Measurements from ENCODE around the gene SLC7A7. TPM values are rescaled to one million over a fixed set of nuclear protein-coding genes. Genes with fewer than 3 reads are reported as not detected.
"Not testable (repeated sequence)": the region's sequence is repeated elsewhere in the genome, so short reads cannot be mapped to it uniquely, and the experiment has no call there.

The SLC7A7 gene
- total and polyA plus RNA-seq, 9 donors = 15.8 to 59.3 (median 28.4) TPM

DNA sequence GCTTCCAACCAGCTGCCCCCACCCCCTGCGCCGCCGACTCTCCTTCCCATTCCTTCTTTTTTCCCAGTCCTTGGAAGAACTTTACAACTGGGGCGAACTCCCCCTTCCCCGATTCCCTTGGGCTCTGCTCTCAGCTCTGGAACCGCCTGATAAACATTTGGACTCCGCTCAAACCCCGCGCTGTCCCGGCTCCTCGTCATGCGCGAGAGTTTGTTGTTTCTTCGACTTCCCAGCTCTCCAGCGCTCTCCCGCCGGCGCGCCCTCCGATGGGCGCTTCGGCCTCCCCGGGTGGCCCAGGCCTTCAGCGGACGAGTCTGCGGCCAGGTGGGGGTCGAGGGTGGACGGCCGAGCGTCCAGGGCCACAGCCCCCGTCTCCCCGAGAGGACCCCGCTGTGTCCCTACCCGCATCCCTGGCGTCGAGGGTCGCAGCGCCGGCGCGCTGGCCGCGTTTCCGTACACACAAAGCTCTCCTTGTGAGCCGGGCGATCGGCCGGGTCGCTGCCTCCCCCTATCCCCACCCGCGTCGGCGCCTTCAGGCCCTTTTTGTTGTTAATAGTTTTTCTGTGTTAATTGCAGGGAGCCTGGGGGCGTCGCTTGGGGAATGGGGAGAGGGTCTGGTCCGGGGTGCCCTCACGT is 22.0 kb upstream of the SLC7A7 start:
- Histone ChIP-seq H3K27me3 (ENCODE audit: control insufficient read depth, insufficient read depth, low read length) (no peaks in the 10 kb centered on the region), H3K4me1 (ENCODE audit: control insufficient read depth, insufficient read depth, low read length) (peaks cover 22% of the 10 kb centered on the region), H3K36me3 (ENCODE audit: control insufficient read depth, insufficient read depth, low read length) (peaks cover 43% of the 10 kb centered on the region), H3K27ac (ENCODE audit: low read length) (peak overlapping the region; percentile 88), H3K4me3 (ENCODE audit: low read length) (peak overlapping the region; percentile 84), H3K9me3 (replicated peaks; ENCODE audit: control insufficient read depth, low read depth, low read length) (no peaks in the 10 kb centered on the region)
- peak; percentile 81 for DNase-seq
- under 1% methylated on average over 41 of the region's 57 CpGs for WGBS (ENCODE audit: insufficient coverage)

- peaks cover 39% of the 10 kb centered on the region for H3K36me3 ChIP-seq (ENCODE audit: control insufficient read depth, insufficient read depth, low read length)
- peaks cover 22% of the 10 kb centered on the region for H3K4me1 ChIP-seq (ENCODE audit: control insufficient read depth, insufficient read depth, low read length)
- peak within 1 kb of the TSS; percentile 88 for H3K27ac ChIP-seq (ENCODE audit: low read length)
- peak; percentile 97 for DNase-seq
- peak within 1 kb of the TSS; percentile 84 for H3K4me3 ChIP-seq (ENCODE audit: low read length)
- WGBS (ENCODE audit: insufficient coverage) = 0% methylated on average over 42 of the region's 46 CpGs
- H3K9me3 ChIP-seq (replicated peaks; ENCODE audit: control insufficient read depth, low read depth, low read length) = no peaks in the 10 kb centered on the region
- no peaks in the 10 kb centered on the region for H3K27me3 ChIP-seq (ENCODE audit: control insufficient read depth, insufficient read depth, low read length)
Measured at GRCh38 chr14:22836301-22837113, 21.3 kb upstream of the SLC7A7 start, which contains the start of gene MMP14. TSS of gene MMP14 (plus strand) at chr14:22836585. CDS start at chr14:22836818, 233 bp downstream.

GRCh38 chr14:22835505-22835904 is 20.3 kb upstream of the SLC7A7 start:
- peak overlapping the region; percentile 88 for H3K27ac ChIP-seq (ENCODE audit: low read length)
- H3K4me3 ChIP-seq (ENCODE audit: low read length) = no peak overlapping the region
- DNase-seq = no peak
- H3K36me3 ChIP-seq (ENCODE audit: control insufficient read depth, insufficient read depth, low read length) = peaks cover 31% of the 10 kb centered on the region
- WGBS (ENCODE audit: insufficient coverage) = 72% methylated on average over 2 of the region's 3 CpGs
- no peaks in the 10 kb centered on the region for H3K9me3 ChIP-seq (replicated peaks; ENCODE audit: control insufficient read depth, low read depth, low read length)
- H3K4me1 ChIP-seq (ENCODE audit: control insufficient read depth, insufficient read depth, low read length) = peaks cover 22% of the 10 kb centered on the region
- no peaks in the 10 kb centered on the region for H3K27me3 ChIP-seq (ENCODE audit: control insufficient read depth, insufficient read depth, low read length)

DNA sequence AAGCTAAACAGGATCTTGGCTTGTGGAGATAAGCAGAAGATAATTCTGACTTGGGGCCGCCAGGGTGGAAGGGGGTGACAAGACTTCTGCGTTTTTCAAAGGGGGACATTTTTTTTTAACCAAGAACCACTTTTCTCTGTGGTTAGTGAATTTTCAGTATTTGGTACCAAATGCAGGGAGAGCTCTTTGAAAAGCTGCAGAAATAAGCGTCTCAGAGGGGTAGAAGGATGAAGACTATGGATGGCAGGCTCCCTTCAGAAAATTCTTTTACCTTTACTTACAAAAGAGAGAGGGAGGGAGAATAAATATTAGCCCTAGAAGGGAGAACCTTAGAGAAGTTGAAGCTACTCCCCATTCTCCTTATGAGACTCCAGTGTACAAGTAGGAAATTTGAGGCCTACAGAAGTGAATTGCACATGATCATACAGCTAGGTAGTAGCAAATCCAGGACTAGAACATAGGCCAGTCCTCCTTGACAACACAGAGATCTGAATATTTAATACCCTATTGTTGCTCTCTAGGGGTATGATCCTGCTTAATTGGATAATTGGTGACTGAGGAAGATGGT is 15.3 kb upstream of the SLC7A7 start:
- WGBS (ENCODE audit: insufficient coverage) = no CpG with 5 or more reads among the region's 3 CpGs
- Histone ChIP-seq H3K27ac (ENCODE audit: low read length) (no peak overlapping the region), H3K4me1 (ENCODE audit: control insufficient read depth, insufficient read depth, low read length) (peaks cover 10% of the 10 kb centered on the region), H3K4me3 (ENCODE audit: low read length) (peak overlapping the region; percentile 78), H3K9me3 (replicated peaks; ENCODE audit: control insufficient read depth, low read depth, low read length) (no peaks in the 10 kb centered on the region), H3K27me3 (ENCODE audit: control insufficient read depth, insufficient read depth, low read length) (no peaks in the 10 kb centered on the region), H3K36me3 (ENCODE audit: control insufficient read depth, insufficient read depth, low read length) (peaks cover 22% of the 10 kb centered on the region)
- DNase-seq = no peak

DNA sequence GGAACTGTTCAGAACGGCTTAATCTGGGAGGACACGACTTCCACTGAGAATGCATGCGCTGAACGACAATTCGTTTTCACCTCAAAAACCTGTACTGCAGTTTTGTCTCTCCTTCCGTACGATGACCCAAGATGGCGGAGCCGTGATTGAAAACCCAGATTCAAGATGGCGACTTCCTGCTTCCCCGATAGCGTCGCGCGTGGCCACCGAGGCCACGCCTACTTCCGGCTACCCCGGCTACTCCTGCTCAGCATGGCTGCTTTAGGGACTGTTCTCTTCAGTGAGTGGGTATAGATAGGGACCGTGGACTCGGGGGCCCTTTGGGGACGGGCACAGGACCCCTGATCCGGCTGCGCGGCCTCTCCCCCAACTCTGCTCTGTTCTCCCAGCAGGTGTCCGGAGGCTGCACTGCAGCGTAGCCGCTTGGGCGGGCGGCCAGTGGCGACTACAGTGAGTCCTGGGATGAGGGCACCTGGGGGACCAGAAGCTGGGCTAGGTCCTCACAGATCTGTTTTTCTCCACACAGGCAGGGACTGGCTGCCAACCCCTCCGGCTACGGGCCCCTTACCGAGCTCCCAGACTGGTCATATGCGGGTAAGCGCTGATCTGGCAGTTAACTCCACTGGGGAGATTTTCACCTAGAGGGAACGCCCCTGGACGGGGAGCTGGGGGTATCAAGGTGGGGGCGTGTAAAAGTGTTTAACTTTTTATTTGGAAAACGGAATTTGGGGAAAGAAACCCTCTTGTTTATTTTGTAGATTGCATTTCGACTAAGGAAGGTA is 14.6 kb upstream of the SLC7A7 start, which contains the start of gene MRPL52:
Gene MRPL52 (plus strand): TSS at position 227 of the 782 bp plus-strand sequence. CDS start 26 bp downstream, at position 253.
- H3K9me3 ChIP-seq (replicated peaks; ENCODE audit: control insufficient read depth, low read depth, low read length) = no peaks in the 10 kb centered on the region
- peak; percentile 97 for DNase-seq
- no peaks in the 10 kb centered on the region for H3K27me3 ChIP-seq (ENCODE audit: control insufficient read depth, insufficient read depth, low read length)
- H3K4me1 ChIP-seq (ENCODE audit: control insufficient read depth, insufficient read depth, low read length) = peaks cover 13% of the 10 kb centered on the region
- H3K36me3 ChIP-seq (ENCODE audit: control insufficient read depth, insufficient read depth, low read length) = peaks cover 19% of the 10 kb centered on the region
- WGBS (ENCODE audit: insufficient coverage) = under 1% methylated on average over 36 of the region's 41 CpGs
- H3K27ac ChIP-seq (ENCODE audit: low read length) = peak within 1 kb of the TSS; percentile 79
- peak within 1 kb of the TSS; percentile 78 for H3K4me3 ChIP-seq (ENCODE audit: low read length)

DNA sequence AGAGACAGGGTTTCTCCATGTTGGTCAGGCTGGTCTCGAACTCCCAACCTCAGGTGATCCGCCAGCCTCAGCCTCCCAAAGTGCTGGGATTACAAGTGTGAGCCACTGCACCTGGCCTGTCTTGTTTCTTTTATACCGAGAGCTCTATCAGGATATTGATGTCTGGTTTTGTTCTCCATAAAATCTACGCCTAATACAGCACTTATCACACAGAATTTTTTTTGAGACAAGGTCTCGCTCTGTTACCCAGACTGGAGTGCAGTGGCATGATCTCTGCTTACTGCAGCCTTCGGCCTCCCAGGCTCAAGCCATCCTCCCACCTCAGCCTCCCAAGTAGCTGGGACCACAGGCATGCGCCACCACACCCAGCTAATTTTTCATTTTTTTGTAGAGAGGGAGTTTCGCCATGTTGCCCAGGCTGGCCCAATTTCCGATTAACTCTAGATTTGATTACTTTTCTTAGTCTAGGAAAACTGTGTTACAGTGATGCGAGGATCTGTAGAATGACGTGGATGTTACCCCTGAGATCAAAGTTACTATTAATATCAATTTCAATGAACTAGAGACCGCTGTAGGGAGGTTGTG is 13.9 kb upstream of the SLC7A7 start:
- Histone ChIP-seq H3K27ac (ENCODE audit: low read length) (peak overlapping the region; percentile 75), H3K4me3 (ENCODE audit: low read length) (peak overlapping the region; percentile 78)
- WGBS (ENCODE audit: insufficient coverage) = no CpG with 5 or more reads among the region's 12 CpGs

DNA sequence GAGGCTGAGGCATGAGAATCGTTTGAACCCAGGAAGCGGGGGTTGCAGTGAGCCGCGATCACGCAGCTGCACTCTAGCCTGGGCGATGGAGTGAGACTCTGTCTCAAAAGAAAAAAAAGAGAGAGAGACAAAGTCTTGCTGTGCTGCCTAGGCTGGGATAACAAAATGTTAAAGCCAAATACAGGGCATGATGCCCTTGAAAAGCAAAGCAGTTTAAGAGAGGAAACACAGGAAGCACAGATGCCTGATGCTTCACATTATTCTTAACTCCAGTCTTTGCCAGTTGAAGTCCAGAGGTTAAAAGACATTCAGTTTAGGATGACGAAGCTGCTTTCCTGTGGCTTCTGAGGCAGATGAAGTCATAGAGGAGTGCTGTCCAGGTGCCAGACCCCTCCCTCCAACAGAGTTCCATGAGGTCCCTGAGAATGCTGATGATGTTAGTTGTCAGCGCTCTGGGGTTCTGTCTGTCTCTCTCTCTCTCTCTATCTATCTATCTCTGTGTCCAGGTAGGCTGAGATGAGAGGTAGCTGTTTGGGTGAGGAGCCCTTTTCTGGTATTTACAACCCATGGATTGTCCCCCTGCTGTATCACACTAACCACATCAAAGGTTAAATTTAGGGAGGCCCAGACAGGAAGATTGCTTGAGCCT is 9.6 kb upstream of the SLC7A7 start:
- Histone ChIP-seq H3K27ac (ENCODE audit: low read length) (peak overlapping the region; percentile 40), H3K9me3 (replicated peaks; ENCODE audit: control insufficient read depth, low read depth, low read length) (no peaks in the 10 kb centered on the region), H3K27me3 (ENCODE audit: control insufficient read depth, insufficient read depth, low read length) (no peaks in the 10 kb centered on the region), H3K36me3 (ENCODE audit: control insufficient read depth, insufficient read depth, low read length) (no peaks in the 10 kb centered on the region), H3K4me3 (ENCODE audit: low read length) (no peak overlapping the region), H3K4me1 (ENCODE audit: control insufficient read depth, insufficient read depth, low read length) (peaks cover 42% of the 10 kb centered on the region)
- peak; percentile 87 for DNase-seq
- WGBS (ENCODE audit: insufficient coverage) = 44% methylated on average over 6 of the region's 8 CpGs

More for the DNA sequence above, 13.9 kb upstream of the SLC7A7 start:
- H3K9me3 ChIP-seq (replicated peaks; ENCODE audit: control insufficient read depth, low read depth, low read length); DNase-seq; H3K27me3 ChIP-seq (ENCODE audit: control insufficient read depth, insufficient read depth, low read length): not testable (repeated sequence)
- H3K4me1 ChIP-seq (ENCODE audit: control insufficient read depth, insufficient read depth, low read length) = peaks cover 16% of the 10 kb centered on the region
- peaks cover 14% of the 10 kb centered on the region for H3K36me3 ChIP-seq (ENCODE audit: control insufficient read depth, insufficient read depth, low read length)

GRCh38 chr14:22822571-22823098 is 7.4 kb upstream of the SLC7A7 start:
- WGBS (ENCODE audit: insufficient coverage) = 1% methylated on average over 22 of the region's 34 CpGs
- no peaks in the 10 kb centered on the region for H3K27me3 ChIP-seq (ENCODE audit: control insufficient read depth, insufficient read depth, low read length)
- no peaks in the 10 kb centered on the region for H3K9me3 ChIP-seq (replicated peaks; ENCODE audit: control insufficient read depth, low read depth, low read length)
- no peaks in the 10 kb centered on the region for H3K36me3 ChIP-seq (ENCODE audit: control insufficient read depth, insufficient read depth, low read length)
- H3K27ac ChIP-seq (ENCODE audit: low read length) = peak overlapping the region; percentile 90
- peaks cover 51% of the 10 kb centered on the region for H3K4me1 ChIP-seq (ENCODE audit: control insufficient read depth, insufficient read depth, low read length)
- DNase-seq = peak; percentile 96
- H3K4me3 ChIP-seq (ENCODE audit: low read length) = peak overlapping the region; percentile 33

DNA sequence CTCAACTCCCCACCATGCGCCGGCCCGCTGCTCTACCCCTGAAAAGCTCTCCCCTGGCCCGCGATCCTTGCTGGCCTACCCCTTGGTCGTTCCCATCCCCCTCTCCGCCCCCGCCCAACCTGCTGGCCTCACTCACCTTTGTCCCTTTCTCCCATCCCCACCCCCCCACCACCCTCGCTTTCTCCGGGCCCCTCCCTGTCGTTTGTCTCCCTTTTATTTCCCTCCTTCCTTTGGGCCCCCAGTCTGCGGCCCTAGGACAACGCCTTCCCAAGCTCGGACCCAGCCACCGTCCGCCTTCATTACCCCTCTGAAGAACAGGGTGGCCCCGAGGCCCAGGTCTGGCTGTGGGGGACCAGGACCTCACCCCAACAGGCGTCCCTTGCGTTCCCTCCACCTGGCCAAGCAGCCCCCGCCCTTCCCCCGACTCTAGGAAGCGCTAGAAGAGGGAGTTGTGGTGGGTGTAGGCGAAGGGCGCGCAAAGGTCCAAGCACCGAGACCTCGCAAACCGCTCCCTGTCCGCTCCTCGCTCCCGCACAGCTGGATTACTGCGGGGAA is 6.9 kb upstream of the SLC7A7 start:
- Histone ChIP-seq H3K9me3 (replicated peaks; ENCODE audit: control insufficient read depth, low read depth, low read length) (no peaks in the 10 kb centered on the region), H3K4me1 (ENCODE audit: control insufficient read depth, insufficient read depth, low read length) (peaks cover 51% of the 10 kb centered on the region), H3K4me3 (ENCODE audit: low read length) (peak overlapping the region; percentile 33), H3K27ac (ENCODE audit: low read length) (peak overlapping the region; percentile 90), H3K27me3 (ENCODE audit: control insufficient read depth, insufficient read depth, low read length) (no peaks in the 10 kb centered on the region), H3K36me3 (ENCODE audit: control insufficient read depth, insufficient read depth, low read length) (no peaks in the 10 kb centered on the region)
- WGBS (ENCODE audit: insufficient coverage) = 32% methylated on average over 23 of the region's 32 CpGs
- no peak for DNase-seq

All from muscle of leg (tissue), 11 donors.